HepG2 (cell line): ENCODE measurements around the gene ARL15. TPM values are rescaled to one million over a fixed set of nuclear protein-coding genes. Genes with fewer than 3 reads are reported as not detected.

Experiments used
- ELF3 ChIP-seq: IDR thresholded peaks from 2 replicates; pipeline ENCODE4 v1.6.1; 2016; ENCODE audit warnings: missing genetic modification reagents, missing compliant biosample characterization
- FOXK2 ChIP-seq: fragments of 450-650 bp; IDR thresholded peaks from 2 replicates; pipeline ENCODE4 v1.6.1; 2016
- GPBP1L1 ChIP-seq: sonication (generic); formaldehyde crosslinking; IDR thresholded peaks from 2 replicates; pipeline ENCODE4 v1.5.0; 2020; ENCODE audit warnings: mild to moderate bottlenecking, missing genetic modification reagents
- MAX ChIP-seq: IDR thresholded peaks from 2 replicates; pipeline ENCODE4 v1.6.1; 2012; ENCODE audit warnings: inconsistent platforms
- NFIB ChIP-seq: sonication (generic); formaldehyde crosslinking; IDR thresholded peaks from 2 replicates; pipeline ENCODE4 v1.9.0; 2021; ENCODE audit warnings: missing genetic modification reagents, mild to moderate bottlenecking, borderline replicate concordance
- PAXIP1 ChIP-seq: sonication (generic); formaldehyde crosslinking; conservative IDR thresholded peaks from 2 replicates; pipeline ENCODE4 v1.4.0; 2020; ENCODE audit warnings: mild to moderate bottlenecking, missing genetic modification reagents, moderate library complexity
- PHB2 ChIP-seq: fragments of 450-650 bp; IDR thresholded peaks from 2 replicates; pipeline ENCODE4 v1.6.1; 2018; ENCODE audit not compliant: partially characterized antibody
- PREB ChIP-seq: sonication (generic); formaldehyde crosslinking; IDR thresholded peaks from 2 replicates; pipeline ENCODE4 v1.4.0; 2020; ENCODE audit warnings: missing genetic modification reagents
- SOX13 ChIP-seq, 3 experiments: fragments of 450-650 bp in 1 of 3; sonication (generic) in 1 of 3; formaldehyde crosslinking in 1 of 3; IDR thresholded peaks in 2 of 3; conservative IDR thresholded peaks in 1 of 3; 2 replicates each; pipeline versions ENCODE4 v1.5.0 to v1.6.1; 2016 to 2020; ENCODE audit warnings: antibody characterized with exemption in 1 of 3, mild to moderate bottlenecking in 1 of 3, missing compliant biosample characterization in 1 of 3, missing genetic modification reagents in 1 of 3, moderate library complexity in 1 of 3
- THAP11 ChIP-seq: IDR thresholded peaks from 2 replicates; pipeline ENCODE4 v1.6.1; 2016; ENCODE audit warnings: missing biosample characterization, missing genetic modification reagents
- ZNF281 ChIP-seq: sonication (generic); formaldehyde crosslinking; IDR thresholded peaks from 2 replicates; pipeline ENCODE4 v1.4.0; 2020; ENCODE audit warnings: missing genetic modification reagents, borderline replicate concordance
- ZNF292 ChIP-seq: sonication (generic); formaldehyde crosslinking; IDR thresholded peaks from 2 replicates; pipeline ENCODE4 v1.8.1; 2022; ENCODE audit warnings: mild to moderate bottlenecking, low read depth, missing genetic modification reagents, borderline replicate concordance
- ZNF367 ChIP-seq: sonication (generic); formaldehyde crosslinking; IDR thresholded peaks from 2 replicates; pipeline ENCODE4 v1.4.0; 2020; ENCODE audit warnings: missing genetic modification reagents, borderline replicate concordance
- ZNF672 ChIP-seq: sonication (generic); formaldehyde crosslinking; IDR thresholded peaks from 2 replicates; pipeline ENCODE4 v1.8.1; 2022; ENCODE audit warnings: missing genetic modification reagents
- ZNF691 ChIP-seq: sonication (generic); formaldehyde crosslinking; IDR thresholded peaks from 2 replicates; pipeline ENCODE4 v1.4.0; 2020; ENCODE audit warnings: missing genetic modification reagents, low read depth, mild to moderate bottlenecking, borderline replicate concordance
- ZNF883 ChIP-seq: sonication (generic); formaldehyde crosslinking; IDR thresholded peaks from 2 replicates; pipeline ENCODE4 v1.5.1; 2020; ENCODE audit warnings: mild to moderate bottlenecking, missing genetic modification reagents; ENCODE audit errors: not compliant biosample characterization
- ZSCAN12 ChIP-seq: sonication (generic); formaldehyde crosslinking; IDR thresholded peaks from 2 replicates; pipeline ENCODE4 v1.9.0; 2021; ENCODE audit warnings: mild to moderate bottlenecking, missing genetic modification reagents
- polyA plus RNA-seq, 8 experiments: library from polyadenylated mRNA; depleted of rRNA in 3 of 8; stranded (reverse) in 7 of 8; unstranded in 1 of 8; fragments of >200 nt; fragmentation: Illumina TruSeq in 4 of 8; extraction: Trizol in 4 of 8; gene quantifications; 2 replicates each; pipeline versions ENCODE4 v1.2.1 to v1.2.3, GENCODE V29; 2011 to 2016; ENCODE audit warnings: low read depth in 4 of 8, missing spikeins in 1 of 8, mixed read lengths in 1 of 8; ENCODE audit not compliant: insufficient read depth in 1 of 8
- total RNA-seq, 5 experiments: library from RNA; depleted of rRNA; stranded (reverse); fragments of >200 nt; fragmentation: Illumina TruSeq; extraction: Trizol; gene quantifications; 2 replicates each; pipeline ENCODE4 v1.2.3, GENCODE V29; 2016; ENCODE audit warnings: low read depth in 1 of 5

The ARL15 gene
- total and polyA plus RNA-seq, 2 of the 13 experiments (the other 11 are each of a cell fraction or from before 2014, with no cell fraction given), result 2.5 to 7.7 TPM

GRCh38 chr5:54320256-54320655 is 9.9 kb upstream of the ARL15 start (continued):
- TF ChIP-seq GPBP1L1 (CRISPR knock-in tag) (no peak), ZSCAN12 (CRISPR knock-in tag) (no peak), ZNF883 (CRISPR knock-in tag) (no peak), ZNF292 (no peak), NFIB (CRISPR knock-in tag) (no peak), PAXIP1 (CRISPR knock-in tag) (peak; percentile 42), PREB (CRISPR knock-in tag) (no peak), ZNF281 (CRISPR knock-in tag) (no peak), ZNF691 (CRISPR knock-in tag) (no peak), PHB2 (no peak), ZNF672 (CRISPR knock-in tag) (no peak), ZNF367 (CRISPR knock-in tag) (no peak), MAX (no peak), FOXK2 (no peak), SOX13 (IDR thresholded peaks at IDR 0.05) (no peak), SOX13 (CRISPR knock-in tag; conservative IDR thresholded peaks at IDR 0.05 in 1 of 2, IDR thresholded peaks at IDR 0.05 in 1 of 2) (peak in 1 of 2 experiments; percentile 39; a peak in 1 of 4 replicates), THAP11 (no peak), ELF3 (CRISPR knock-in tag) (no peak)
